Endothelial cell of coronary artery (primary cell): Measurements from ENCODE around the gene TMED8. TPM values are rescaled to one million over a fixed set of nuclear protein-coding genes. Genes with fewer than 3 reads are reported as not detected.

Experiments used
- total RNA-seq: library from RNA; depleted of rRNA; stranded (reverse); fragments of >200 nt; gene quantifications from 2 replicates; pipeline ENCODE4 v1.2.3, GENCODE V29; 2014

Gene TMED8, protein sequence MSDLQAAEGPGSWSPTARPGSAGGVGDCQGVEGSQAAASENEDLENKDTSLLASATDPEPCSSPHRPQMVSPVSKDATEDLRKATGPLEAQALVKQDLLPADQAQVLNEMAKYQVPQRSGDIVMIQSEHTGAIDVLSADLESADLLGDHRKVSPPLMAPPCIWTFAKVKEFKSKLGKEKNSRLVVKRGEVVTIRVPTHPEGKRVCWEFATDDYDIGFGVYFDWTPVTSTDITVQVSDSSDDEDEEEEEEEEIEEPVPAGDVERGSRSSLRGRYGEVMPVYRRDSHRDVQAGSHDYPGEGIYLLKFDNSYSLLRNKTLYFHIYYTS
- total RNA-seq = 8.6 and 10.2 TPM in 2 replicates

DNA sequence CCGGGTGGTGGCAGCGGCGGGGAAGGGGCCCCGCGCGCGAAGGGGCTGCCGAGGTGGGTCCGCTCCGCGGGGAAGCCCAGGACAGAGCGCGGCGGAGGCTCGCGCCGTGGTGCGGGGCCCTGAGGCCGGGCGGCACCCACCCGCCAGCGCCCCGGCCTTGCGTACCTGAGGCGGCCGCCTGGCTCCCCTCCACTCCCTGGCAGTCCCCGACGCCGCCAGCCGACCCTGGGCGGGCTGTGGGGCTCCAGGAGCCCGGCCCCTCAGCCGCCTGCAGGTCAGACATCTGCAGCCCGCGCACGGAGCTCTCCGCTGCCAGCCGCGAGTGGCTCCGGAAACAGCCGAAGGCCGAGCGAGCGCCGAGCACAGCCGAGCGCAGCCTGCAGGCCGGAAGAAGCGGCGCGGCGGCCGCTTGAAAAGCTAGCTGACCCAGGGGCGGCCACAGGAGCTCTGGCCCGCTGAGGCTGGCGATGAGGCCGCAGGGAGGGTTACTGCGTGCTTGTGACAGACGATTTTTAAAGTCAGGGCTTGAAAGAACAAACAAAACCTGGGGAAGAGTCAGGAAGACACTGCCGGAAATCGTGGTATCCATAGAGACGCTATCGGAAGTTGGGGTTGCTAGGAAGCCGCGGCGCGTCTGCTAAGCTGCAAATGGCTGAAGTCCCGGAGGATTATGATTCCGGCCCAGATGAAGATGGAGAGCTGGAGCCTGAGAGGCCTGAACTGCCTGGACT, at the start of gene TMED8, which contains the start of gene SAMD15:
TSS of gene TMED8 (minus strand) at position 324 of the 731 bp plus-strand sequence. CDS start at position 283, 41 bp downstream.
TSS of gene SAMD15 (plus strand) at position 609 of the 731 bp plus-strand sequence. CDS start at position 649, 40 bp downstream.

DNA sequence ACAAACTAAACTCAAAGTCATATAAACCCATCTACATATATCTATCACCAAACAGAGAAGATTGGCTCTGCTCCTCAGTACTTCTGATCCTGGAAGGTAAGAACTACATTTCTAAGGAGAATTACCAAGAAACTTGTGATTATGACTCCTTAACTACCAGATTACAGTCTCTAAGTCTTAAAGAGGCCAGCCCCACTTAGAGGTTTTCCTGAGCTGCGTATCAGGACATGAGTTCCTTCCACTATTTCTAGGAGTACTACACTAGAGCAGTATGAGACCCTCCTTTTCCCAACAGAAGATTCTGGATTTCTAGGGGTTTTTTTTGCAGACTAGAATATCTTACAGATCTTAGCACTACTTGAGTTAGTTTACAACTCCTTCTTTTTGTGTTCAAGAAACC, 46.5 kb upstream of the TMED8 start, which contains the start of gene NOXRED1:
TSS of gene NOXRED1 (minus strand) at position 101 of the 400 bp plus-strand sequence. CDS start 634 bp downstream, outside the sequence.

DNA sequence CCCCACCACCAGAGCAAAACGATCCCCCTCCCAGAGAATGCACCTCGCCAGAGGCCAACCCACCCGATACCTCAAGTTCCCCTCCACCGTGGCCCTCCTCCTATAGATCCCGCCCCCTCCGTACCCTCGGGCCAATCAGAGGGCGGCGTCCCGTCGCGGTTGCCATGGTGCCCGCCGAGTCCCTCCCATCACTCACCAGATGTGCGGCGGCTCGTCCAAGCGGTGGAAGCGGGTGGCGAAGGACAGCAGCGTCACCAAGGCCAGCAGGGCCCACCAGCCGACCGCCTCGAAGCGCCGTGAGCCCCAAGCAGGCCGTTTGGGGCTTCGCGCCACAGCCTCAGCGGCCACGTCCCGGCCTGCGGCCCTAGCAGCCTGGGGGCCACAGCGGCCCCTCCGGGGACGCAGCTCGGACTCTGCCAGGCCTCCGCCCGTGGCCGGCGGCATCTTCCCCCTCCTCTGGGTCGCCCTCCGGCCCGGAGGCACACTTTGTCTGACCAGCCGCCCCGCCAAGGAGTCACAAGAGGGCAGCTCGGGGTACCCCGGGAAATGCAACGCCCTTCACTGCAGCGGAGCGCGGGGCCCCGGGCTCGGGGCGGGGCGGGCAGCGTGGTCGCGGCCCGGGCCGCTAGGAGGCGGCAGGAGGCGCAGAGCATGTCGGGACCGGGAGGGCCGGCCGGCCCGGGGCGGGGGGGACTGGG, 56.5 kb downstream of the TMED8 start, which contains the start of gene POMT2:
TSS of gene POMT2 (minus strand) at position 646 of the 698 bp plus-strand sequence. CDS start at position 444, 202 bp downstream.

Other genes starting within 250 kb of the TMED8 start
- 0.09 TPM in 1 of 2 replicates, not detected in the other for gene ZDHHC22, start 235.3 kb downstream of the TMED8 start, total RNA-seq
- 0.72 and 0.75 TPM in 2 replicates for gene TMEM63C, start 195.3 kb downstream of the TMED8 start, total RNA-seq
- not detected in 2 replicates for gene NGB, start 105.9 kb downstream of the TMED8 start, total RNA-seq
- gene POMT2, start 56.2 kb downstream of the TMED8 start, total RNA-seq = 9.4 and 12.5 TPM in 2 replicates
- gene GSTZ1, start 56.1 kb downstream of the TMED8 start, total RNA-seq = 9.3 and 18.1 TPM in 2 replicates
- gene SAMD15, start 285 bp upstream of the TMED8 start, total RNA-seq = 0.94 and 2.6 TPM in 2 replicates
- 0.09 TPM in 2 replicates for gene NOXRED1, start 46.4 kb upstream of the TMED8 start, total RNA-seq
- 27.8 and 31.0 TPM in 2 replicates for gene VIPAS39, start 80.5 kb upstream of the TMED8 start, total RNA-seq
- gene AHSA1, start 81.0 kb upstream of the TMED8 start, total RNA-seq = 139 and 151 TPM in 2 replicates
- under 0.01 and 0.09 TPM in 2 replicates for gene ISM2, start 121.7 kb upstream of the TMED8 start, total RNA-seq
- 37.7 and 41.8 TPM in 2 replicates for gene SPTLC2, start 239.5 kb upstream of the TMED8 start, total RNA-seq